Neuron (in vitro differentiated cells): Measurements from ENCODE around the gene FOXP4.

Experiments used
- H2AFZ ChIP-seq: one replicate; pipeline ENCODE4 v1.6.1; 2013; ENCODE audit warnings: low read depth, mild to moderate bottlenecking, inconsistent platforms, low read length, moderate library complexity
- H3K27me3 ChIP-seq: one replicate; pipeline ENCODE4 v1.6.1; 2013; ENCODE audit warnings: low read length; ENCODE audit not compliant: insufficient read depth
- H3K36me3 ChIP-seq: one replicate; pipeline ENCODE4 v1.6.1; 2013; ENCODE audit warnings: low read length; ENCODE audit not compliant: insufficient read depth
- H3K4me1 ChIP-seq: one replicate; pipeline ENCODE4 v1.6.1; 2013; ENCODE audit warnings: low read length; ENCODE audit not compliant: insufficient read depth
- H3K4me3 ChIP-seq: 2 replicates; pipeline ENCODE4 v1.5.1; 2013; ENCODE audit warnings: mild to moderate bottlenecking, low read length, moderate library complexity
- H3K9me3 ChIP-seq: one replicate; pipeline ENCODE4 v1.6.1; 2013; ENCODE audit warnings: low read length

The FOXP4 gene

GRCh38 chr6:41509580-41509979, 36.6 kb upstream of the FOXP4 start:
- H3K27me3 ChIP-seq, result peaks cover 17% of the 10 kb centered on the region
- no peaks in the 10 kb centered on the region for H3K9me3 ChIP-seq
- no peak overlapping the region for H3K4me3 ChIP-seq
- H2AFZ ChIP-seq, result no peak overlapping the region
- no peaks in the 10 kb centered on the region for H3K36me3 ChIP-seq
- H3K4me1 ChIP-seq, result peaks cover 6% of the 10 kb centered on the region

GRCh38 chr6:41511443-41512060, 34.6 kb upstream of the FOXP4 start:
- H3K27me3 ChIP-seq, result peaks cover 9% of the 10 kb centered on the region
- H3K4me3 ChIP-seq, result no peak overlapping the region
- H2AFZ ChIP-seq, result no peak overlapping the region
- no peaks in the 10 kb centered on the region for H3K9me3 ChIP-seq
- no peaks in the 10 kb centered on the region for H3K4me1 ChIP-seq
- H3K36me3 ChIP-seq, result no peaks in the 10 kb centered on the region

DNA sequence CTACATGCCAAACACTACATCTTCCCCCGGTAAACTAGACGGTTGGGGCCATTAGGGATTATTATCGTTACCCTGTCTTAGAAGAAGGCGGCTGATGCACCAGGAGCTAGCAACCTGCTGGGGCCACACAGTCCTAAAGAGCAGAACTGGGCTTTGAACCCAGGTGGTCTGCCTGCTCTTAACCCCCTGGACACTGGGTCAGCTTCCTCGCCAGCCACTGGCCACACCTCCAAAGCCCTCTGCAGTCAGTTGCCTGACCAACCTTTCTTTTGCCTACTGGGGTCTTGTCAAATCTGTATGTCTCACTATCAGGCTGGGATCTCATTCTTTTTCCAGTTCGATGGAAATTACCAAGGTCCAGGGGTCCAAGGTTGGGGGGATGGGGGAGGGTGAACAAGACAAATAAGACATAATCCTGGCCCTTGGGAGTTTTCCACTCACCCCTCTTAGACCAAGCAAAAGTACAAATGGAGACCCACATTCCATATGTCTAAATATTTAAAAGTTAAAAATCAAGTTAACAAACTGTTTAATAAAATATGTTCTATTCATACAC, 34.0 kb upstream of the FOXP4 start:
- Histone ChIP-seq H2AFZ (no peak overlapping the region), H3K36me3 (no peaks in the 10 kb centered on the region), H3K4me1 (no peaks in the 10 kb centered on the region), H3K4me3 (no peak overlapping the region), H3K27me3 (peaks cover 6% of the 10 kb centered on the region), H3K9me3 (no peaks in the 10 kb centered on the region)

DNA sequence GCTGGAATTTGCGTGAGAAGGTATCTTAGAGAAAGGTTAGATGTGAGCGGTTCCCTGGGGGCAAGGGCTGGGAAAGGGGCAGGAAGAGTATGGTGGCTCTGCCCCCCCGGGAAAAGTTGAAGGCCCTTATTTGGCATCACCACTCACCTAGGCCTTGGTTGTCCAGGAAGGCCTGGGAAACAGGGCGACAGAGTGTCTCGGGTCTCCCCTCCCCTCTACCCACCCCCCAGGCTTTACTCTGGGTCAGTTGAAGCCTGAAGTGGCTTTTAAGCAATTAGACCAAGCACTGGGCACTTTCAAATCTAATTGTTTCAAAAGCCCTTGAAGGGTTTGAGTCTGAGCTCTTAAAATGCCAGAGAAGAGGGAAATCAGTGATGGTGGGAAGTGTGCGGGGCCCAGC, 30.2 kb upstream of the FOXP4 start:
- Histone ChIP-seq H3K4me1 (peaks cover 10% of the 10 kb centered on the region), H2AFZ (no peak overlapping the region), H3K4me3 (no peak overlapping the region), H3K36me3 (no peaks in the 10 kb centered on the region), H3K27me3 (no peaks in the 10 kb centered on the region), H3K9me3 (no peaks in the 10 kb centered on the region)

- Histone ChIP-seq H3K27me3 (no peaks in the 10 kb centered on the region), H3K36me3 (no peaks in the 10 kb centered on the region), H3K4me1 (peaks cover 10% of the 10 kb centered on the region), H2AFZ (no peak overlapping the region), H3K4me3 (no peak overlapping the region), H3K9me3 (no peaks in the 10 kb centered on the region)
Observed at GRCh38 chr6:41518118-41518517, 28.1 kb upstream of the FOXP4 start.

GRCh38 chr6:41519305-41519744, 26.9 kb upstream of the FOXP4 start:
- Histone ChIP-seq H3K4me3 (no peak overlapping the region), H3K9me3 (no peaks in the 10 kb centered on the region), H2AFZ (peak overlapping the region; percentile 28), H3K4me1 (peaks cover 19% of the 10 kb centered on the region), H3K27me3 (no peaks in the 10 kb centered on the region), H3K36me3 (no peaks in the 10 kb centered on the region)

- H3K9me3 ChIP-seq, result no peaks in the 10 kb centered on the region
- H3K36me3 ChIP-seq, result no peaks in the 10 kb centered on the region
- H3K27me3 ChIP-seq, result no peaks in the 10 kb centered on the region
- H3K4me1 ChIP-seq, result peaks cover 26% of the 10 kb centered on the region
- no peak overlapping the region for H3K4me3 ChIP-seq
- H2AFZ ChIP-seq, result peak overlapping the region; percentile 28
Observed at GRCh38 chr6:41519745-41520699, 26.2 kb upstream of the FOXP4 start.

- H3K27me3 ChIP-seq, result no peaks in the 10 kb centered on the region
- H3K4me1 ChIP-seq, result peaks cover 31% of the 10 kb centered on the region
- no peaks in the 10 kb centered on the region for H3K9me3 ChIP-seq
- no peak overlapping the region for H2AFZ ChIP-seq
- no peak overlapping the region for H3K4me3 ChIP-seq
- H3K36me3 ChIP-seq, result no peaks in the 10 kb centered on the region
Observed at GRCh38 chr6:41522780-41523548, 23.2 kb upstream of the FOXP4 start.

GRCh38 chr6:41523915-41524633, 22.1 kb upstream of the FOXP4 start:
- H3K4me1 ChIP-seq, result peaks cover 40% of the 10 kb centered on the region
- H2AFZ ChIP-seq, result no peak overlapping the region
- no peaks in the 10 kb centered on the region for H3K36me3 ChIP-seq
- no peak overlapping the region for H3K4me3 ChIP-seq
- H3K27me3 ChIP-seq, result no peaks in the 10 kb centered on the region
- H3K9me3 ChIP-seq, result no peaks in the 10 kb centered on the region

GRCh38 chr6:41524634-41525011, 21.6 kb upstream of the FOXP4 start:
- H3K4me1 ChIP-seq, result peaks cover 34% of the 10 kb centered on the region
- no peak overlapping the region for H3K4me3 ChIP-seq
- H2AFZ ChIP-seq, result no peak overlapping the region
- no peaks in the 10 kb centered on the region for H3K27me3 ChIP-seq
- H3K36me3 ChIP-seq, result no peaks in the 10 kb centered on the region
- no peaks in the 10 kb centered on the region for H3K9me3 ChIP-seq

- Histone ChIP-seq H2AFZ (no peak overlapping the region), H3K4me1 (peaks cover 37% of the 10 kb centered on the region), H3K9me3 (no peaks in the 10 kb centered on the region), H3K27me3 (no peaks in the 10 kb centered on the region), H3K36me3 (no peaks in the 10 kb centered on the region), H3K4me3 (no peak overlapping the region)
Observed at GRCh38 chr6:41527721-41528408, 18.3 kb upstream of the FOXP4 start.

DNA sequence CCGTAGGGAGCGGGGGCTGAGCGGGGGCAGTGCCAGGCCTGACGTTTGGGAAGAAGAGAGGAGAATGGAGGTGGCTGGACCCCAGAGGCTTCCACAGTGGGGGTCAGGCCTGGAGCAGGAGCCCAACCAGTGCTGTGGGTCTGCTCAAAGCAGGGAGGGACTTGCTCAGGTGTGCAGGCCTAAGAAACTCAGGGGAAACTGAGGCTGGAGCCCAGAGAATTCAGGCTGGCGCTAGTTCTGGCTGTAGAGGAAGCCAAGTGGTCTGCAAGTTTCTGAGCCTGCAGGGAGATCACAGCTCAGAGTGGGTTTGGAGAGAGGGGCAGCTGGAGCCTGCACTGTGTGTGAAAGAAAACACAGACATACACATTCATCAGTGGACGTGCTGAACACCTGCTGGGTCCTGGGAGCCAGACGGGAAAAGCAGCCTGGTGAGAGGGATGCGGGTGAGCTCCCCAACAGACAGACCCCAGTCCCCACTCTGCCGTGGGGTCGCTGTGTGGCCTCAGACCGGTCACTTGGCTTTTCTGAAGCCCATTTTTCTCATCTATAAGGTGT, 17.7 kb upstream of the FOXP4 start:
- H2AFZ ChIP-seq, result no peak overlapping the region
- no peaks in the 10 kb centered on the region for H3K9me3 ChIP-seq
- H3K36me3 ChIP-seq, result no peaks in the 10 kb centered on the region
- H3K27me3 ChIP-seq, result no peaks in the 10 kb centered on the region
- no peak overlapping the region for H3K4me3 ChIP-seq
- peaks cover 35% of the 10 kb centered on the region for H3K4me1 ChIP-seq
